HG02610 (cell line): ENCODE results near the gene RINL.

Source experiments
- ATAC-seq: cut with Tn5 transposase; IDR thresholded peaks from one replicate; pipeline ENCODE4 v1.9.1; 2021; ENCODE audit warnings: mild to moderate bottlenecking, moderate library complexity; ENCODE audit not compliant: unreplicated experiment

The RINL gene

DNA sequence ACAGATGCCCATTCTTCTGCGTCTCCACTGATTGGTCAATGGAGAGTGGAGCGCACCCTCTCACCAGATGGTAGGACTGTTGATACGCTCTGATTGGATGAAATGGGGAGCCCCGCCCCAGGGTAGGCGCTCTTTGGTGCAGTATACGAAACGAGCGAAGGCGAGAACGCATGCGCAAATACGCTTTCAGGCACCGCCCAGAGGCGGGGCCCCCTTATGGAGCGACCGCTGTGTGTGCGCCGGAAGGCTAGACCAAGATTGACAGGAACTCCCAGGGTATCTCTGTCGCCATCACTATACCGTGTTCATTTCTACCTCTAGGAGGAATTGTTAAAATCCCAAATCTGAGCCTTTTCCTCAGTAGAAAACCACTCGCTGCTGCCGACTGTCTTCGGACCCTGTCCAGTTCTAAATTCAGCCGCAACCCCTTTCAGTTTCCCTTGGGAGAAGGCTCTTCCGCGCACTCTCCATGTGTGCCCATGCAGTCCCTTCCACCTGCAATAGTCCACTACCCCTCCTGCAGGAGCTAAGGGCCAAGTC is 27.6 kb downstream of the RINL start:
- ATAC-seq = peak; percentile 71

DNA sequence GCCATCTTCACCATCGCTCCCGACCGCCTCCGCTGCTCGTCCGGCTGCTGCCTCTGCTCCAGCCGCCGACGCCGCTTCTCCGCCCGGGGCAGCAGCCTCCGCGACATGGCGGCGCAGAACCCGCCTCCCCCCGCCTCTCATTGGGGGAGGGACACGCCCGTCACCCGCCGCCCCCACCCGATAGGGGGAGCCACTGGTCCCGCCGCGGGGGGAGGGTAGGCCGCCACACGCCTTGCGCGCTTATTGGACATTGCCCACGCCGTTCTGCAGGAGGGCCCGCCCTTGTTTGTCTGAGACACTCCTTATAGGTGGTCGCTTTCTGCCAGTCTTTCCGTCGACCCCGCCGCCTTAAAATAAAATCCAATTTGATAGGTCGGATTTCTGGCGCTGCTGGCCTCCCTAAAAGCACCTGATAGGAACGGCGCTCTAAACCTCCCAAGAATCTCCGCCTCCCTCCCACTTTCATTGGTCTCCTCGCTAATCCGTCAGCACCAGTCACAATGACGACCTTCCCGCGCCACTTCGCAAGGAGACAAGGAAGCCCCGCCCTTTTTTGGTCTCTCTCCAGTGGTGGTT is 28.1 kb downstream of the RINL start, which contains the start of gene HNRNPL:
HNRNPL (minus strand) TSS at position 127 of the 576 bp plus-strand sequence; CDS start at position 107, 20 bp downstream.
- ATAC-seq = peak; percentile 56

DNA sequence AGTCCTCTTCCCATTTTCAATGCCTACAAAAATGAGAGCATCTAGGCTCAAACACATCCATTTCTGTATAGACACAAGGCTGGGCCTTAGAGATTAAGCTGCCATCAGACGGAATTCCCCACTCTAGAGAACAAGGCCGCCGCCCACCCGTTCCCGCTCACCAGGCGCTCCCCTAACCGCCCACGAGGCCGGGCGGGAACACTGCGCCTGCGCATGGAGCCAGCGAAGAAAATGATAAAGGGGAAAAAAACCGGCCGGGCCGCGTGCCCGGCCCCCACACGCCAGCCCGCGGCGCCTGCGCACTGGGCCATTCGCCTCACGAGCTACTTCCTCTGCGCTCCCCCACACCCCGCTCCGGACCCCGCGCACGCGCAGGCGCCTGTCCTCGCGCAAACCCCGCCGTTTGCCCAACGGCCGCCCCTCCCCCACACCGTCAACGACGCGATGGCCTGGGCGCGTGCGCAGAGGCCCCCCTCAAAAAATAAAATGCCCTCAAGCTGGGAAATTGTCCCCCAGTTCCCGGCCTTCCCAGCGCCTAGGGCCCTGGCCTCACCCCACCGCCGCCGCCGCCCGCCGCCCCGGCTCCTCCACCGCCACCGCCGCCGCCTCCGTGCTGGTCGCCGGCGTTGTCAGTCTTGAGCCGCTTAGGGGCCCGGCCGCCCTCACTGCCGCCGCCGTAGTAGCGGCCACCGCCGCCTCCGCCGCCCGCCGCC is 28.8 kb downstream of the RINL start:
- peak; percentile 25 for ATAC-seq

DNA sequence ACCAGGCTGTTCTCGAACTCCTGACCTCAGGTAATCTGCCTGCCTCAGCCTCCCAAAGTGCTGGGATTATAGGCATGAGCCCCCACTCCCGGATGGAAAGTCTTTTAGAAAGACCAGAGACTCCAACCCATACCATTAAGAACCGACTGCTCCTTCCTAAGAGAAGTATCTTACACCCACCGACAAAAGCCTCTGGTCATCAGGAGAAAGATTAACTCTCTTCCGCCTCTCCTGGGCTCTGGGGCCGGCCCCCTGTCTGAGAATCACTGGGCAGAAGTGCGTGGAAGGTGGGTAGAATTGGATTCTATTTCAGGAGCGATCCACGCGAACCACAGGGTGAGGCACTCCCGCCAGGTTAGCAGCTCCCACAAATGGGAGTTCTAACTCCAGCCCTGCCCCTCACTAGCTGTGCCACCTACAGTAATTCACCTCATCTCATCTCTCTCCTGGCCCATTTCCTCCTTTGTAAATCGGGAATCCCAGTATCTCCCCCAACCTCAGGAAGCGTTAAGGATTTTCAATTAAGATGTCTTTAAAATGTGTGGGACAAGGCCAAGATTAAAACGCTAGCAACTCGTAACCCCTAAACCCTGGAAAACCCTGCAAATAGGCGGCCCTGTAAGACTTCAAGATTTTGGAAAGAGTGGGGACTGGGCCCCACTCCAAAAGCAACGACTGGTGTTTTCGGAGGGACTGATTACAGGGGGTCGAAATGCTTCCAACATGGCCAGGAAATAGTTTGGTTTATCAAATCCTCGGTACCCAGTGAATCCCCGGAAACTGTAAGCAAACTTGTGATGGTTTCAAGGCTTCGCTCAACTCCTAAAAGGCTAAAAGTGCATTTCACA is 29.6 kb downstream of the RINL start:
- no peak for ATAC-seq

DNA sequence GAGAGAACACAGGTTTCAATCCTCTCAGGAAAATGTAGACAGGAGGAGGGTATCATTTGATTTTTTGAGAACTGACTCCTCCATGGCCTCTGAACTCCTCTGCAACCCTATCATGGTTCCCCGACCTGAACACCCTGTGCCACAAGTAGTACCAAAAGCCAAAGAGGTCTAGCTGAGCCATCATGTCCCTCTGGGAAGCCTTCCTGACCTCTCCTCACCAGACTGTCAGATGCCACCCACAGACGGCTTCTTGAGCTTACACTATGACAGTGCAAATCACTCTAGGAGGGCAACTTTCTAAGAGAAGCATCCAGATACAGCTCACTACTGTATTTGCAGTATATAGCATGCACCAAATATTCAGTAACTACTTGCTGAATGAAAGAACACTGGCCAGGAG is 32.0 kb downstream of the RINL start:
- no peak for ATAC-seq

DNA sequence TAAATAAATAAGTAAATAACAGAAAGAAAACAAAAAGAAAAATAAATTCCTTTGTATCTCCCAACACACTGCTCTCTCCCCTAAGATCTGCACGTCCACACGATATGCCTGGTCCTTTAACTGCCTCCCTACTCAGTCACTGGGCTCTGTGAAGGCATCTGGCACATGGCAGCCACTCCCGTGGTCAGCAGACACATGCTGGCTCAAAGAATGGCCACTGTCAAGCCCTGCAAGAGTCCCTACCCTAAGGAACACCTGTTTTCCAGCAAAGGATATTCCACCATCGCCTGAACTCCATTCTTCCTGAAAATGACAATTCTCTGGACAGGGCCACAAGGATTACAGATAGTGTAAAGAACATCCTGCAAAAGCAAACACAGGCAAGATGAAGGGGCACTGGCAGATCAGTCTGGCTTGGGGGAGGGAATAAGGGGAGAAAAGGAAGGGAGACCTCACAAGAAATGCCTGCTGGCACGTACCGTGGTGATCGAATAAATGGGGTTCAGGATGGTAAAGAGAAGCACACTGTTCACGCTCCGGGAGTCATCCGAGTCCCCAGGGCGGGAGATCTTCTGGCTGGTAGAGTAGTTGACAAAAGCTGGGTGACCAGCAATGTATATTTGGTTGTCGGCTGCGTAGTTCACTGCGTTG is 32.6 kb downstream of the RINL start:
- no peak for ATAC-seq

DNA sequence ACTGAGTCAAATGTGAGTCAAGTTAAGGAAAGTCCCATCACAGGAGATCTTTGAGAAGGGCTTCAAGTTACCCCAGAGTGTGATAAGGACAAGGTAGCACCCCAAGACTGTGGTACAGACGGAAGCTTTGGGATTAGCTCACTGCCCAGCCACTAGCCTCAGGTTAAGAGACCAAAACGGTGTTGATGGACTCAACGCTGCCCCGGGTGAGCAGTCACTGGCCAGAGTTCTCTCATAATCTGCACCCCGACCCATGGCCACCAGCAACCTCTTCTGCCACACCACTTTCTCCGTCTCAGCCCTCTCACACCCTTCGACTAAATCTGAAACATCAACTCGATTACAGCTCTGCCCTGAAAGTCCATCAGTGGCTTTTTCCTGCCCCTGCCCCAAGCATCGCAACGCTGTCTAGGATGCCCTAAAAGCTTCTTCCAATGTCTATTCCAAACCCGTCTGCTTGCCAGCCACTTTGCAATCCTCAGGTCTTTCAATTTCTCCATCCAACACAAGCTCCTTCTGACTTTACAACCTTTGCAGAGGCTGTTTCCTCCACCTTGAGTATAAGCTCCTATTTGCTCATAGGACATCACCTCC is 33.9 kb downstream of the RINL start:
- no peak for ATAC-seq

DNA sequence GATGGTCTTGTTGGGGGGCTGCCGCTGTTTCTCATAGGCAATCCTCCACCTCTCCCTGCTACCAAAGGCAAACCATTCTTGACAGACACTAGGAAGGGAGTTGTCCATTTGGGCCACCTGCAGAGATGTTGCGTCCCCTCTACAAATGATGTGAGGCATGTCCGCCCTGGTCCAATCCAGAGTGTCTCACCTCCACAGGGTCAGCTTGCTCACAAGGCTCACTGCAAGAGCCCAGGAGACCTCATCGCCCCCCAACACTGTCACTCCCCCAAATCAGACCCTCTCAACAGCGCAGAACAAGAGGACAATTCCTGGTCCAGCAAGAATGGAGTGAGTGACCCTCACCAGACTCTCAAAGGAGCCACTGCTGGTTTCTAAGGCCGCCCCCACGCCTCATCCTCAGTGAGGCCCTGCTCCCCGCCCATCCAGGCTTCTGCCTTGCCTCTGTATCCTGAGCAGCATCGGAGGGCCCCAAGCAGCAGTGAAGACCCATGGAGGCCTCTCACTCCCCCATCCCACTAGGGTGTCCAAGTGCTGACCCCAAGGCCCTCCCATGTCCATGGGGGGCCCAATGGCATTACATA is 34.8 kb downstream of the RINL start:
- no peak for ATAC-seq

DNA sequence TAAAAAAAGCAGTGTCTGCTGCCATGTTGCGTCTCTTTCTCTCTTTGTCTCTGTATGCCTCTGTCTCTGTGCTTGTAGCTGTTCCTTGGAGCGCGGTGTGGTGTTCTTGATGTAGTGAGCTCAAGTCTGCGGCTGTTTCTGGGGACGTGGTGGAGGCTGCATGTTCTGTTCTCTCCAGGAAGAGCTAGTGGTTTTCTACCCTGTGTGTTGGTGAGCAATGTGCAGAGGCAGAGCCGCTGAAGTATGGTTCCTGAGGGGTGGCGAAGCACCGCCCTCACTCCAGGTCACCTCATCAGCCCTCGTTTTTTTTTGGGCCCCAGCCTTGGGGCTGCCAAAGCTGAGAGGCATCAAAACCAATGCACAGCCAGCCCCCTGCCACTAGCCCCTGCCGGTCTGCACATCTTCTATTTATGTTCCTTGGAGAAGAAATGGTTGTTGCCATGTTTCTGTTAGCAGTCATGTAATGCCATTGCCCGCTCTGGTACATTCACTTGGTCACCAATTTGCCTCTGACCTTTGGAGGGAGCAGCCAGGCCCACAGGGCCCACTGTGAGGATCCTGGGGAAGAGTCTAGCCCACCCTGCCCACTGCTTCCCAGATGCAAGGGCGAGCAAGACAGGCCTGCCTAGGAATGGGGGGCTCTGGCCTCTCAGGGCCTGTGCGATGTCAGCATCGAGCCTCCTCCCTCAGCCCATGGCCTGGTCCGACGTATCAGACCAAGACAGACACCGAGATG is 35.5 kb downstream of the RINL start:
- ATAC-seq = peak; percentile 49

DNA sequence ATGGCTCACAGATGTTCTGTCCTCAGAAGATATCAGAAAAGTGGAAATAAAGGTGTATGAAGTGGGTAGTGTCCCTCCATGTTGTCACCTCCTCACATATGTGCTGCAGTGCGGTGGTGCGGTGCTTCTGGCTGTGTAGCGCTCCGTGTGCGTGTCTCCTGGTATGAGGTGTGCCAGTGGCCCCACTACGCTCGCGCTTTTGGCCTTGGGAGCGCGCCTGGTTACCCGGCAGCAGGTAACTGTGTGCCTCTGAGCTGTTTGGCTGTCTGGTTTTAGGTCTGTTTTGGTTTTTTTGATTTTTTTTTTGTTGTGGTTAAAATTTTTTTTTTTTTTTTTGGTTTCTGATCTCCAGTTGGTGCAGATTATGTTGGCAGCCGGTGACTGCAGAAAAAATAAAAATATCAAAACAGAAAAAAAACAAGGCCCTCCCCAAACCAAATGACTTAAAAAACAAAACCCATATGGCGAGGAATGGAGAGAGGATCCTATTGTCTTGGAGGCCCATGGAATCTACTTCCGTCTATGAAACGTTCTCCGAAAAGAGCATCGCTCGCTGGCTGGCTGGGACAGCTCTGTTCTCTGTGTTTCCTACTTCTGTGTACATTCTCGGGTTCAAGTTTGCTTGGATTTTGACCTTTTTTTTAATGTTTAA is 36.2 kb downstream of the RINL start:
- no peak for ATAC-seq

DNA sequence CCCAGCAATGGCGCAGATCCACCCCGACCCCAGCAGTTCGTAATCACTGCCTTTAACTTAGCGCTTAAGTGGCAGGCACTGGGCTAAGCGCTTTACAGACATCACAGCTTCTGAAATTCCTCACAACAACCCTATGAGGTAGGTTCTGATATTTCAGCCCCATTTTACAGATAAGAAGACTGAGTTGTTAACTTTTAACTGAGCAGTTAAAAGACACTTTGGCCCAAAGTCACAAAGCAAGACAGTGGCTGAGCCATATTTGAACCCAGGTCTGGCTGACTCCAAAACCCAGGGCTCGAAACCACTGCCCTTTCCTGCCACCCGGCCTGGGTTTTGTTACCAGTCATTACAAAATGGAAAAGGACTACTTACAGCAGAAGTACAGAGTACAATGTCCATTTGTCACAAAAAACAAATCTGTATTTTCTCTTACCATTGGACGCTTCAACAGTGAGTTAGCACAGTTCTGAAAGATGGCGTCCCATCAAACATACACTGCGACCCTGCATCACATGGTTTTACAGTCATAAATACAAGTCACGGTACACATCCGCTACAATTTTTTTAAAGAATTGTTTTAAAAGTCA is 36.8 kb downstream of the RINL start:
- ATAC-seq = no peak

DNA sequence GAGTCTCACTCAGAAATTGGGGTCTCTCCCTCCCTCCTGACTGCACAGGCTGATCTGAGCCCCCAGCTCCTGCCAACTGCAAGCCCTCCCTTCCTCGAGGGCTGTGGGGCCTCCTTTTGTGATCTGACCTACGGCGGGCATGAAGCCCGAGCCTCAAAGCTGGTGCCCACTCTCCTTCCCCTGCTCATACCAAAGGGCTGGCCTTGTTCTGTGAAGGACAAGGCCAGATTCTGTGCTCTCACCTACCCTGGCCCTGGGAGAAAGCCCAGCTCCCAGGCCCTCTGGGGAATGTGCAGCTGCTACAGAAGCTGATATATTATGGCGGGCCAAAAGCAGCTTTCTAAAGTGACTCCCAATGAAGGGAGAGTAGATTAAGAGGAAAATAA is 37.5 kb downstream of the RINL start:
- ATAC-seq = no peak

DNA sequence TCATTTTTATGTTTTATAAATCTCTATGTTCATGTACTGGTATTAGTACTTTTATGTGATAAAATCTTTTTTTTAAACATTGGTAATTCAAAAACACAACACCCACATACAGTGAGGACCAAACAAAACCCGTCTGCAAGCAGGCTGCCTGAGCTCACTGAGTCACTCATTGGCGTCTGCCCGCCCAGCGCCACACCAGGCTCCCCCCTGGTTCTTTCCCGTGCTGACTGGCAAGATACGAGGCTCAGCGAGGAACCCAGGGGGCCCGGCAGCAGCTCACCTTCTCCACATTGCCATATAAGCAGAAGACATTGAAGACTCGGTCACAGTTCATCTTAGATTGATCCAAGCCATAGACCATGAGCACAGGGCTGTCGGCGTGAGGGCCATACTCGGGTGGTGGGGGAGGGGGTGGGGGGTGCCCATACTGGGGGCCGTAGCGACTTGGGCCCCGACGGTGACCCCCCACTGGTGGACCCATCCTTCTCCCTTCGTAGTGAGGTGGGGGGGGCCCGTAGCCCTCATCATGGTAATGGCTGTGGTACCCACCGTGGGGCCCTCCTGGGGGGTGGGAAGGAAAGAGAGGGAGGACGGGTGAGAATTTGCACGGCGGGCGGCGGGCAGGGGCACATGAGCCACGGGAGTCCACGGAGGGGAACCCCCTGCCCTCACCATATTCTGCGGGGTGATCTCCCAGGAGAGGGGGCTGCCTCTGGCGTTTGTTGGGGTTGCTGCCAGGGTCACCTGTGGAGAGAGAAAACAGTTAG is 38.1 kb downstream of the RINL start:
- ATAC-seq = no peak

DNA sequence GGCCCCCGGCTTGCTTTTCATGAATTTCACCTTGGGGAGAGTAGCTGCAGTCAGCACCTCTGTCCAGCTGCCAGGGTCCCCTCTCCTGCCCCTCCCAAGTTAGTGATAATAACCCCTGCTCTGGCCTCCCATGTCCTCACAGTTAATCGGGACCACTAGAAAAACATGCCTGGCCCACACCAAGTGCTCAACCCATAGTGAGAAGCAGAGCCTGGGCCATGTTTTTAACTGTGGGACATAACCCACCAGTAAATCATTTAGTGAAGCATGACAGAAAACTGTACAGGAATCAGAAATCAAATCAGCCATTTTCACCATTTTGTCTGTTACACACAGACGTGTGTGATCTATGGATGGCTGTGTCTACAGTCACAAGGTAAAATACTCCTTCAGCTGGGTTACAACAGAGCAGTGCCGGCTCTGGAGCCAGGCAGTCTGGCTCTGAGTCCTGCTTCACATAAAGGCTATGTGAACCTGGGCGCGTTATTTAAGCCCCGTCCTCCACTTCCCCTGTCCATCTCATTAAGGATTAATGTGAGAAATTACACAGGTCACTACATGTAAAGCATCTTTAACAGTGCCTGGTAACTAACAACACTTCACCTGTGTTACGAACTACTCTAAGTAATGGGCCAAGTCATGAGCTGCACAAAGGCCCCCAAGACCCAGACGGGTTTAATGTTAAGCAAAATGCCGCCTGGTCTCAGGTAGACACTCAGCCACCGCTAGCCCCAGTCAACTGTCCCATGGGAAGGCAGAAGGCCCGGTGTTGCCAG is 38.9 kb downstream of the RINL start:
- no peak for ATAC-seq

DNA sequence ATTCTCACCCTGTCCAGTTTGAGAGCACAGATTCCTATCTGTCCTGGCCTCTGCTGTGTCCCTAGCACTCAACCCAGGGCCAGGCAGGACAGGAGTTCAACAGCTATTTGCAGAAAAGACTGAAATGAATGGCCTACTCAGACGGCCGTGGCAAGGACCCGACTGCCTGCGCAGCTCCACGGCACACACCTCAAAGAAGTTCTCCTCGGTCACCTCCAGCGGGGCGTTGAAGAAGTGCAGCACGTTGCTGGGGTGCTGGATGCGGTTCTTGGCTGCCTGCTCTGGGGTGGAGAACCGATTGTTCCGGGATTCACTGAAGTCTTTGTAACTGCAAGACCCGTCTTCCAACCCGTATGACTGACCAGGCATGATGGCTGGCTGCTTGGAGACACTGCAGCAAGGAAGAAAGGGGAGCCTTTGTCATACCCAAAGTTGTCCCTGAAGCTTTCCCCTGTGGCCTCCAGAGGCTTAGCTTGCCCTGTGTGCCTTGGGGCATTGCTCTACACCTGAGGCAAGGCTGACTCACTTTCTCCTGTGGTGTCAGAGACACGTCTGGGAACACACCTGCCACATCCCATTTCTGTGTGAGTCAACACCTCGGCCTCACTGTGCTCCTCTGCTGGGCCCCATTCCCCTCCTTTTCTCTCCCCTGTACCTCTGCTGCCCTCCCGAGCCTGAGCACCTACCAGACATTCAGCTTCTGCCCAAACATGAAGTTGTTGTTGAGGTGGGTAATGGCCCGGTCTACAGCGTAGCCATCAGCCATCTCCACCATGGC is 39.7 kb downstream of the RINL start:
- ATAC-seq = no peak

DNA sequence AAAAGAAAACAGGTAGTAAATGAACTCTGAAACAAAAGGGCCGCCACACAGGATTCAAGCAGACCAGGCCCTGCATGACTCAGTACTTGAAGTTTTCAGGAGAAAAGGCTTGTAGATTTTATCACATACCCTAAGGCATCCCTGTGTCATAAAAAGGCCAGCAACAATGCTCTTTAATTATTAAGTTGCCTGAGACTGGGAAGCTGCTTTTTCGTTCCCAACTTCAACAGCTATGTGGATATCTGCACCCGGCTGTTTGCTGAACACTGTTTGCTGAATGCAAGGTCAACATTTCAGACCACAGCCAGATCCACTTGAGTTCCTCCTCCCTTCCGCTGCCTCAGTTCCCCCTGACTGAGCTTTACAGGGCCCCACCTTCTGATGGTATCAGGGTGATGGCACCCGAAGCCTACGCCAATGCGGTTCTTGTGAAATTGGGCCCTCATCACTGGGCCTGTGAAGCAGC is 40.4 kb downstream of the RINL start:
- no peak for ATAC-seq
